SU-DHL-6 (cell line): ENCODE results near the gene MAN2A1.

ENCODE experiments used
- H2AFZ ChIP-seq: fragments of 200-600 bp; sonication (generic); 2 replicates; pipeline ENCODE4 v1.6.1; 2014; ENCODE audit warnings: low read depth, mild to moderate bottlenecking, moderate library complexity, mixed read lengths, antibody characterized with exemption, low read length; ENCODE audit not compliant: severe bottlenecking
- H3F3A ChIP-seq: fragments of 200-600 bp; shearing (Covaris generic); 2 replicates; pipeline ENCODE4 v1.6.0; 2016; ENCODE audit warnings: antibody characterized with exemption, mild to moderate bottlenecking; ENCODE audit not compliant: insufficient read depth
- H3K27ac ChIP-seq: fragments of 200-600 bp; sonication (generic); 2 replicates; pipeline ENCODE4 v1.5.1; 2016; ENCODE audit warnings: low read depth, mild to moderate bottlenecking, low read length, moderate library complexity, mixed read lengths
- H3K27me3 ChIP-seq: fragments of 200-600 bp; sonication (generic), shearing (Covaris generic); 2 replicates; pipeline ENCODE4 v1.6.0; 2014; ENCODE audit warnings: mild to moderate bottlenecking, low read length
- H3K36me3 ChIP-seq: fragments of 200-600 bp; sonication (generic); 2 replicates; pipeline ENCODE4 v1.6.1; 2014; ENCODE audit warnings: mild to moderate bottlenecking, low read length, mixed read lengths
- H3K4me2 ChIP-seq: fragments of 300-600, 200-600 bp; shearing (Covaris generic), sonication (generic); 2 replicates; pipeline ENCODE4 v1.6.0; 2014; ENCODE audit warnings: low read length, low read depth, mild to moderate bottlenecking; ENCODE audit not compliant: poor library complexity, severe bottlenecking
- H3K4me3 ChIP-seq: fragments of 200-600 bp; sonication (generic); 2 replicates; pipeline ENCODE4 v1.5.1; 2014; ENCODE audit warnings: antibody characterized with exemption, low read length, mild to moderate bottlenecking, mixed read lengths; ENCODE audit not compliant: insufficient read depth, poor library complexity, severe bottlenecking
- H3K79me2 ChIP-seq: fragments of 200-600 bp; sonication (generic); 2 replicates; pipeline ENCODE4 v1.6.1; 2014; ENCODE audit warnings: mild to moderate bottlenecking, low read length, moderate library complexity; ENCODE audit not compliant: insufficient read depth
- H3K9ac ChIP-seq: fragments of 200-600 bp; sonication (generic); 2 replicates; pipeline ENCODE4 v1.7.0; 2014; ENCODE audit warnings: mild to moderate bottlenecking, low read length
- H3K9me2 ChIP-seq: fragments of 200-600 bp; sonication (generic); replicated peaks from 2 replicates; pipeline ENCODE4 v1.6.1; 2014; ENCODE audit warnings: low read length; ENCODE audit not compliant: insufficient read depth
- H3K9me3 ChIP-seq: fragments of 200-600 bp; sonication (generic); 2 replicates; pipeline ENCODE4 v1.6.1; 2014; ENCODE audit warnings: low read length, mixed read lengths; ENCODE audit not compliant: insufficient read depth
- H4K20me1 ChIP-seq: fragments of 200-600 bp; sonication (generic); 2 replicates; pipeline ENCODE4 v1.6.1; 2014; ENCODE audit warnings: low read depth, mild to moderate bottlenecking, antibody characterized with exemption, low read length, moderate library complexity, mixed read lengths
- EZH2phosphoT487 ChIP-seq: fragments of 200-600 bp; sonication (generic), shearing (Covaris generic); conservative IDR thresholded peaks from 2 replicates; pipeline ENCODE4 v1.6.1; 2018; ENCODE audit warnings: mild to moderate bottlenecking, antibody characterized with exemption, low read length, moderate library complexity, mixed read lengths
- TF ChIP-seq, protein P1 (sequence below): fragments of 200-600 bp; sonication (generic); IDR thresholded peaks from one replicate; pipeline ENCODE4 v1.5.1; 2017; ENCODE audit warnings: antibody characterized with exemption, mild to moderate bottlenecking, low read length, moderate library complexity; ENCODE audit not compliant: insufficient read depth, poor library complexity, severe bottlenecking

The MAN2A1 gene

DNA sequence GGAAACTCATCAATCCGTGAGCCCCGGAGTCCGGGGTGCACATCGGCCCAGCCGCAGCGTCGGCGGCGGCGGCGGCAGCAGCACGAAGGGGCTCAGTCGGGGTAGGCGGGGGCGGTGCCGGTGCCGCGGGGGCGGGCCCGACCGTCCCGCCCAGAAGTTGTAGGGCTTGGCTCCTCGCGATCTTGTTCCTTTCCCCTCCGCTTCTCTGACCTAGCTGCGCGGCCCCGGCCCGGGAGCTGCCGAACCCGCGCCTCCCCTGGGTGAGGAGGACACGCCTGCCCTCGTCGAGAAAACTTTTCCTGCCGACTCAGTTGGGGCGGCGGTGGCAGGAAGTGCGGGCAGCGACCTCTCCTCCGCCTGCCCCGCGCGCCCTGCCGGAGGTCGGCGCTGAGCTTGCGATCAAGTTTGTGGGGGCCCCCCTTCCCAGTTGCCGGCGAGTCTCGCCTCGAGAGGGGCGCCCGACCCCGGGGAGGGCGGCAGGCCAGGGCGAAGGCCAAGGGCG is at the start of gene MAN2A1:
Gene MAN2A1 (plus strand): TSS at position 188 of the 502 bp plus-strand sequence. CDS start 491 bp downstream, outside the sequence.
- no peaks in the 10 kb centered on the region for H3K9me3 ChIP-seq
- peak within 1 kb of the TSS; percentile 84 for H3K4me3 ChIP-seq
- H3K4me2 ChIP-seq, result peak within 1 kb of the TSS; percentile 82
- no peaks in the 10 kb centered on the region for H3F3A ChIP-seq
- no peaks in the 10 kb centered on the region for H3K27me3 ChIP-seq
- TF ChIP-seq EZH2phosphoT487, result no peak
- TF ChIP-seq, protein P1, sequence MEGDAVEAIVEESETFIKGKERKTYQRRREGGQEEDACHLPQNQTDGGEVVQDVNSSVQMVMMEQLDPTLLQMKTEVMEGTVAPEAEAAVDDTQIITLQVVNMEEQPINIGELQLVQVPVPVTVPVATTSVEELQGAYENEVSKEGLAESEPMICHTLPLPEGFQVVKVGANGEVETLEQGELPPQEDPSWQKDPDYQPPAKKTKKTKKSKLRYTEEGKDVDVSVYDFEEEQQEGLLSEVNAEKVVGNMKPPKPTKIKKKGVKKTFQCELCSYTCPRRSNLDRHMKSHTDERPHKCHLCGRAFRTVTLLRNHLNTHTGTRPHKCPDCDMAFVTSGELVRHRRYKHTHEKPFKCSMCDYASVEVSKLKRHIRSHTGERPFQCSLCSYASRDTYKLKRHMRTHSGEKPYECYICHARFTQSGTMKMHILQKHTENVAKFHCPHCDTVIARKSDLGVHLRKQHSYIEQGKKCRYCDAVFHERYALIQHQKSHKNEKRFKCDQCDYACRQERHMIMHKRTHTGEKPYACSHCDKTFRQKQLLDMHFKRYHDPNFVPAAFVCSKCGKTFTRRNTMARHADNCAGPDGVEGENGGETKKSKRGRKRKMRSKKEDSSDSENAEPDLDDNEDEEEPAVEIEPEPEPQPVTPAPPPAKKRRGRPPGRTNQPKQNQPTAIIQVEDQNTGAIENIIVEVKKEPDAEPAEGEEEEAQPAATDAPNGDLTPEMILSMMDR, result no peak
- peak within 1 kb of the TSS; percentile 95 for H2AFZ ChIP-seq
- no peaks in the 10 kb centered on the region for H3K9me2 ChIP-seq
- H3K36me3 ChIP-seq, result no peaks in the 10 kb centered on the region
- H3K9ac ChIP-seq, result peak within 1 kb of the TSS; percentile 86
- peaks cover 35% of the 10 kb centered on the region; the same call in 1 of the 2 replicates for H3K79me2 ChIP-seq
- peak within 1 kb of the TSS; percentile 90 for H3K27ac ChIP-seq
- peaks cover 9% of the 10 kb centered on the region; the same call in 1 of the 2 replicates for H4K20me1 ChIP-seq

DNA sequence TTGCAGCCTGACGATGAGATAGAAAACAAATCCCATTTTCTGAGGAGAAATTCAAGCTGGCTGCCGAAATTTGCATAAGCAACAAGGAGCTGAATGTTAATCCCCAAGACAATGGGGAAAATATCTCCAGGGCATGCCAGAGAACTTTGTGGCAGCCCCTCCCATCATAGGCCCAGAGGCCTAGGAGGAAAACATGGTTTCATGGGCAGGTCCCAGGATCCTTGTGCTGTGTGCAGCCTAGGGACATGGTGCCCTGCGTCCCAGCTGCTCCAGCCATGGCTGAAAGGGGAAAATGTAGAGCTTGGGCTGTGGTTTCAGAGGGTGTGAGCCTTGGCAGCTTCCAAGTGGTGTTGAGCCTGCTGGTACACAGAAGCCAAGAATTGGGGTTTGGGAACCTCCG is 48.8 kb upstream of the MAN2A1 start:
- H3F3A ChIP-seq, result no peaks in the 10 kb centered on the region
- H4K20me1 ChIP-seq, result no peaks in the 10 kb centered on the region
- H3K9ac ChIP-seq, result no peak overlapping the region
- no peak overlapping the region for H3K27ac ChIP-seq
- no peaks in the 10 kb centered on the region for H3K27me3 ChIP-seq
- H3K79me2 ChIP-seq, result no peaks in the 10 kb centered on the region
- no peak overlapping the region for H3K4me3 ChIP-seq
- no peak overlapping the region for H2AFZ ChIP-seq
- H3K36me3 ChIP-seq, result no peaks in the 10 kb centered on the region
- TF ChIP-seq, protein P1, result no peak
- no peak for TF ChIP-seq EZH2phosphoT487
- no peaks in the 10 kb centered on the region for H3K9me3 ChIP-seq
- no peak overlapping the region for H3K4me2 ChIP-seq
- no peaks in the 10 kb centered on the region for H3K9me2 ChIP-seq

DNA sequence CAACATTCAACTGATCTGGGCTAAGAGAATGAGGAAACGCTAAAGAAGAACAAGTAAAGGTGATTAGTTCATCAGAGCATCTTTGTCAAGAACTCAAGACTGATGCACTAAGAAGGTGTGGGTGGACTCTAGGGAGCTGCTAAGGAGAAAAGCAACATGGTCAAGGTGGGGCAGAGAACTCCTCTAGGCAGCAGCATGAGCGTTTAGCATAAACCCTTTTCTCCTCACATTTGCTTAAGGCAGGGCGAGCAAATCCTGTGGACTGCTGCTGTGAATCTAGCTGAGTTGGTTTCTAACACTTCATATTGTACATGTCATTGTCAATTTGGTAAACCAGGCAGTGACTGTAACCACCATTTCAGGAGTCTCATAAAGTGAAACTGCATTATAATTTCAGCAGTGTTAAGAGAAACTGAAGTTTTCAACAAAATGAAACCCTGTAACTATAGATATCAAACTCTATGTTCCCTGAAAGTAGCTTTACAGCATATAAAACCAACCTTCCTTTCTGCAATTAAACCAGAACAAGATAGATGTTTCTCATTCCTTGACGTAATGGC is 45.9 kb upstream of the MAN2A1 start:
- Histone ChIP-seq H3K27ac (no peak overlapping the region), H3F3A (no peaks in the 10 kb centered on the region), H3K9ac (no peak overlapping the region), H2AFZ (no peak overlapping the region), H3K27me3 (no peaks in the 10 kb centered on the region), H4K20me1 (no peaks in the 10 kb centered on the region), H3K36me3 (no peaks in the 10 kb centered on the region), H3K9me2 (no peaks in the 10 kb centered on the region), H3K4me3 (no peak overlapping the region), H3K9me3 (no peaks in the 10 kb centered on the region), H3K79me2 (no peaks in the 10 kb centered on the region), H3K4me2 (no peak overlapping the region)
- TF ChIP-seq, protein P1, result no peak
- no peak for TF ChIP-seq EZH2phosphoT487
